GM18868 (cell line): Measurements from ENCODE around the gene OR4S2.
A peak's percentile ranks its signal among the peaks of the same experiment; 100 is the strongest.

ENCODE experiments used
- ATAC-seq: cut with Tn5 transposase; IDR thresholded peaks from one replicate; pipeline ENCODE4 v1.9.1; 2021; ENCODE audit warnings: mild to moderate bottlenecking, moderate library complexity; ENCODE audit not compliant: unreplicated experiment

The OR4S2 gene, protein sequence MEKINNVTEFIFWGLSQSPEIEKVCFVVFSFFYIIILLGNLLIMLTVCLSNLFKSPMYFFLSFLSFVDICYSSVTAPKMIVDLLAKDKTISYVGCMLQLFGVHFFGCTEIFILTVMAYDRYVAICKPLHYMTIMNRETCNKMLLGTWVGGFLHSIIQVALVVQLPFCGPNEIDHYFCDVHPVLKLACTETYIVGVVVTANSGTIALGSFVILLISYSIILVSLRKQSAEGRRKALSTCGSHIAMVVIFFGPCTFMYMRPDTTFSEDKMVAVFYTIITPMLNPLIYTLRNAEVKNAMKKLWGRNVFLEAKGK

DNA sequence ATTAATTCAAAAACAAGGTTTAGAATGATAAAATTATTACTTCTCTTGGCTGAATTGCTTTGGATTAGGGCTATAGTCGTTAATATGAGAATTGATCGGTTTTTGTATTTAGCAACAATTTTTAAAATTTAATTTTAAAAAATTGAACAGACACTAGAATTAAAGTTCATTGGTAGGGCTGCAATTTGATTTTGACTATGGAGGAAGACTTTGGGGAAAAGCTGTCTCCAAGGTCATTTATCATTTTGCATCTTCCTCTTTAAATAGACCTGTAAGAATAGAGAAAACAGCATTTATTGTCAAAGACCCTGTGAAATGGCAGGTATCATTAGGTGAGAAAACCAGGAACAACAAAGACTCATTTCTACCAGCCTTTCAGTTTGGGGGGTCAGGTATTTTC lies at the start of gene OR4S2:
Gene OR4S2 (plus strand): TSS at position 301 of the 400 bp plus-strand sequence. CDS start 2,577 bp downstream, outside the sequence.
- no peak for ATAC-seq

DNA sequence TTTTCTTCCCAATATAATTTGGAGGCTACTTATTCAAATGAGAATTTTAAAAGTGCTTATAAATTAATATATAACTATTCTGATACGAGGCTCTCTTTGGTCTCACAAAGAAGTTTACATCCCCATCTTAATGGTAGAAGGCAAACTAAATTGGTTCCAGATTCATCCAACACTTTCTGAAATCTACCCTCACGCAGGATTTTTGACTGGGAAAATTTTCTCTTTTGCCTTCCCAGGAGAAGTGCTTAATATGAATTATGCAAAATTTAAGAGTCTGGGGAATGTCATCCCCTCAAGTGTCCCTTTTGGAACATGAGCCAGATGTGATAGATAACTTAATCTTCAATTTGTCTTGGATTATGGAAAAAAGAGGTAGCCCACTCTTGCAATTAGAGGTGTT lies 40.6 kb upstream of the OR4S2 start, which contains the start of gene OR4C11:
Gene OR4C11 (minus strand): TSS at position 101 of the 400 bp plus-strand sequence. CDS start 3,272 bp downstream, outside the sequence.
- no peak for ATAC-seq

DNA sequence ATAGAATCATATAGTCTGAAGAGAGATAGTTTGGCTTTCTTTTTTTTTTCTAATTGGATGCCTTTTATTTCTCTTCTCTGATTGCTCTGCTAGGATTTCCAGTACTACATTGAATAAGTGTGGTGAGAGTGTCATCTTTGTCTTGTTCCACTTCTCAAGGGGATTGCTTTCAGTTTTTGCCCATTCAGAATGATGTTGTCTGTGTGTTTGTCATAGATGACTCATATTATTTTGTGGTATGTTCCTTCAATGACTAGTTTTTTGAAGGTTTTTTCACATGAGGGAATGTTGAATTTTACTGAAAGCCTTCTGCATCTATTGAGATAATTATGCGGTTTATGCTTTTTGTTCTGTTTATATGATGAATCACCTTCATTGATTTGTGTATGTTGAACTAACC lies 23.6 kb upstream of the OR4S2 start:
- no peak for ATAC-seq

DNA sequence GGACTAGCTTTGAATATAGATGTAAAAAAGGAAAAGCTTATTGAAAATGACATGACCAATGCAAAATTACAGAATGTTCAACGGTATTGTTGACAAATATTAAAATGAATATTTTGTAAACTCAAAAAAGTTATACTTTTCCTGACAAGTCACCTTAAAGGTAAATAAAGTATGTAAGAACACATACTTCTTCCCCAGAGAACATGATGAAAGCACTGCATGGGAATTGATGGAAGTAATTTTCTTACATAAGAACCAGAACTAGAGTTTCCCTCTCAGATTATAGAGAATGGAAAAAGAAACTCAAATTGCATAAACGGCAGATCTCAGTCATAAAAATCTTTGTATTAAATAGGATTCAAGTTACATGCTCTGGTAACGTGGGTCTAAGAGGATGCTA lies 13.3 kb upstream of the OR4S2 start, which contains the start of gene OR4P4:
Gene OR4P4 (plus strand): TSS at position 301 of the 400 bp plus-strand sequence.
- ATAC-seq: no peak

DNA sequence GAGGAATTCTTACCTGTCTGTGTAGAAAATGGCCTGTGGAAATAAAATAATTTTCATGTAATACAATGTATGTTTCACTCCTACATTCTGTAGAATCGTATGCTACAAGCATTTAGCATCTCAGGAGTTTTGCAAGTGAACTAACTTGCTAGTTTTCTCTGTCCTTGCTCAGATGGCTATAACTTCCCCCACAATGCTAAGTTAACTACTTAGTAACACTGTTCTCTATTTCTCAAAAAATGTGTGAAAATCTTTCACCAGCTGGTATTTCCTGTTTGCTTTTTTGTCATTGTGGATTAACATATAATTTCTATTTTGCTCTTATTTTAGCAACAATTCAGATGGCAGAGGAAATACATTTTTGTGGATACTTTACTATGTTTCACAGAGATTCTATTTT lies 4.4 kb downstream of the OR4S2 start:
- no peak for ATAC-seq

DNA sequence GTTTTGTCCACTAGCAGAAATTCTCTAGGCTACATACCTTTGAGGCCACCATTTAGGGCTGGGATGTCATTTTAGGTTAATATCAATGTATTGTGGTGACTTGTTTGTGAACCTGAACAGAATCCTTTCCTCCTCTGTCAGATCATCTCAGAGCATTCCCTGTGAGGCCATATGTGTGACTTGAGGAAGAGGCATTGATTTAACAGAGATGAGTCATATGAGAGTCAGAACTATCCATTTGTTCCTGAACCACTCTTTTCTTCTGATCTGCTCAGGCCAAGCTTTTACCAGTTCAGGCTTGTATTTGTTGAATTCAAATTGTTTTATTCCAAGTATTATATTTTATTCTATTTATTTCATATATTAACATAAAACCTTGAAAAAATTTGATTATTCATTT lies 7.0 kb downstream of the OR4S2 start:
- no peak for ATAC-seq

DNA sequence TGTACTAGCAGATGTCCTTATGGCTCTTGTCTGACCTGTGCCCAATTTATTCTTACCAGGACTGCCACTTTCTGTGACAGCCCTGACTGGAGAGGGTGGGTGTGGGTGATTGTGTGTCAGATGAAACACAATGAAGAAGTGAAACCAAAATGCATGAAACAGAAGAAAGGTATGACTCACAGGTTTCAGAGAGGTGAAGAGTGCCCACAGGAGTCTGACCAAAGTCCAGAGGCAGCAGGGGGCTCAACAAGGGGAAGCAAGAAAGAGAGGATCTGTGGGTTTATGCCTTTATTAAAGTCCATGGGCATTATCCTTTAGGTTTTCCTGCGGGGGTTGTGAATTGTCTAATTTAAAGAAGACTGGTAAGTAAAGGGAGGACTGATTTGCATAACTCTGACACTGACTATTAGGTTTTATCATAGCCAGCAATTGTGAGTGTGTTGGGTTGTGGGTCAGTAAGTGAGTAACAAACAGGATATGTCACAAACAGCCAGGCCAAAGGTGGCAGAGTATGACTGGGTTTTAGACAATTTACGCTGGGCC lies 10.0 kb downstream of the OR4S2 start:
- ATAC-seq: peak; percentile 98

DNA sequence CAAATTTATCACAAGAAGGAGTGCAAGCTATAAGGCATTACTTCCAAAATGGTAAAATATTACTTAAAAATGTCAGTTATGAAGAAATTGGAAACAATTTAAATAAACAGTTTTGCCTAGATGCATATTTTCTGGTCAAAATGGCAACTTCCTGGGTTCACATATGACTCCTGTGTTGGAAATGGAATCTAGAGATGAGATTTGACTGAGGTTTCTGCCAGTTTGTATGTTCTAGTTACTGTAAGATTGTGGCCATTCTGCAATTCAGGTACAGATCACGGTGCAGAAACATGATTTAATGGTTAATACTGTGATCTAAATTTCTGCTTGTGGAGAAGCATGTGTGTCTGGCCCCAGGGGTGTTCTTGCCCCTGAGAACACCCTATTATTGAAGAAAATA lies 10.5 kb downstream of the OR4S2 start:
- peak; percentile 18 for ATAC-seq

DNA sequence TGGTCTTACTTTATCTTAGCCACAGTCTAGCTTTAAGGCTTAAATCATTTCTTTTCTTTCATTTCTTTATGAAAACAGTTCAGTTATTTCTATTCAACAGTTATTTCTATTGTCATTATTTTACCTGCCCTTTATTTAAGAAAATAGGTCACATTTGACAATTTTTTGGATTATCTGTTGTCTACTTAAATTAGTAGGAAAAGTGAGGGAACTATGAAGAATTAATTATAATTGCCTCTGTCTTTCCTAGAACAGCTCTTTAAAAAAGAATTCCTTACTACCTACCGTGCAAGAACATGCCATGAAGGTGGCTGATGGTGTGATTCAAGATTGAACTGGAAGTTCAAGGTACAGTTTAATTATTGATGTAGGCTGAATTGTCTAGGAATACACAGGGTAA lies 13.8 kb downstream of the OR4S2 start, which contains the start of gene OR4C6:
Gene OR4C6 (plus strand): TSS at position 301 of the 400 bp plus-strand sequence. CDS start 2,966 bp downstream, outside the sequence.
- ATAC-seq: no peak

DNA sequence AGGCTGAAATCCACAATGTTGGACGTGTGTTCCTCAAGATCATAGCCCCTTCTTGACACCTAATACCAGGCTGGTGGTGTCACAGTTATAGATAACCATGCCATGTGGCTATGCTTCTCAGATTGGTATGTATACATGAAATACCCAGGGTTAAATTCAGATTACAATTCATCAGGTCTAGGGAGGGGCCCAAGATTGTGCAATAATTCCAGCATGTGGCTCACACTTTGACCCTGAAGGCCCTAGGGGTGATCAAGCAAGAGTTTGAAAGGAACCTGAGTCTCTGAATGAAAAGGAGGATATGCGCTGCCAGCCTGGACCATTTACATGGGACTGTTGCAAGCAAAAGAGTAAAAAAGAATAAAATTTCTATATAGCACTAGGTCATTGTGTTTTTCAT lies 21.2 kb downstream of the OR4S2 start:
- no peak for ATAC-seq

DNA sequence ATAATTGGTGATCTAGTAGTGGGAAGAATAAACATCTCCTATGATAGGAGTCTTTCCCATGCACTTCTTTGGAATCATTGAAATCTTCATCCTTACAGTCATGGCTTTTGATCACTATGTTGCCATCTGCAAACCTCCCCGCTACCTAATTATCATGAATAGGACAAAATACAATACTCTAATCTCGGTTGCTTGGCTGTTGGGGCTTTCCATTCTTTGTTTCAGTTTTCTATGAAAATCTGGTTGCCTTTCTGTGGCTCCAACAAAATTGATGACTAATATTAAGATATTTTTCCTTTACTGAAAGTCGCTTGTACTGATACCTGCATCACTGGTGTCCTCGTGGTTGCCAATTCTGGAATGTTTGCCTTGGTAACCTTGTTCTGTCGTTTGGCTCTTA lies 25.7 kb downstream of the OR4S2 start:
- no peak for ATAC-seq

DNA sequence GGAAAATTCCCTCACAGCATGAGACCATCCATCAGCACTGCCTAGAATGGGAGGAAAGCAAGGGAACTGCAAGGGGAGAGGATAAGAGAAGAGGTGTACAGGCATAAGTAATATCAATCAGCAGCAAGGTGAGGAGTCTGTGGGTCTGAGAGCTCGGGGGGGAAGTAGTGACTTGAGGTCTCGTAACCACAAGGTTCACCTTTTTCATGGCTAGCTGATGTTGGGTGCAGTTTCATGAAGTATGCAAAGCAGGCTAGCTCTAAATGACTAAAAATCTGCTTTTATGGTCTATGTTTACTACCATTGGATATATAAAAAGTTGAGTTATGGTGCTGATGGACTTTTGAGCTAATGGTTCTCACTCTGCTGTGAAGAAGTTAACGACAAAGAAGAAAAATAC lies 49.7 kb downstream of the OR4S2 start:
- peak; percentile 43 for ATAC-seq

DNA sequence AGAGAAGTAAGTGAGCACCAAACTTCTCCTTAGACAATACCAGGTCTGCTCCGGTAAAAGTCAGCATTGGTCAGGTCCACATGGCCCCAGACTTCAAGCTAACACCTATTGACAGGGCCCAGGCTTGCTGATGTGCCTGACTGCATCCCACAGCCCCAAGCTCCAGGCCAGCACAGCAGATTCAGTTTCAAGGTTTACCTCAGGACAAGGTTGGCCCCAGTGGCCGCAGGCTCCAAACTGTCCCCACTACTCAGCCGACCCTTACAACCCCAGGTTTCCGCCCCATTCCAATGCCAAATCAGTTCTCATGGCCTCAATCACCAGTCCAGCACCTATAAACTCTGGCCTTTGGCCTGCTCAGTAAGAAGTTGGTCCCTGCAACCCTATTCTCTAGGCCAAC lies 53.3 kb downstream of the OR4S2 start:
- no peak for ATAC-seq
